NT2/D1 (cell line): ENCODE data around the gene ROBO3.

Experiments used
- YY1 ChIP-seq: IDR thresholded peaks from 2 replicates; pipeline ENCODE4 v1.6.1; 2011; ENCODE audit not compliant: insufficient read length, insufficient read depth
- ZNF274 ChIP-seq: IDR thresholded peaks from 2 replicates; pipeline ENCODE4 v1.6.1; 2011; ENCODE audit warnings: mild to moderate bottlenecking, low read depth, low read length

DNA sequence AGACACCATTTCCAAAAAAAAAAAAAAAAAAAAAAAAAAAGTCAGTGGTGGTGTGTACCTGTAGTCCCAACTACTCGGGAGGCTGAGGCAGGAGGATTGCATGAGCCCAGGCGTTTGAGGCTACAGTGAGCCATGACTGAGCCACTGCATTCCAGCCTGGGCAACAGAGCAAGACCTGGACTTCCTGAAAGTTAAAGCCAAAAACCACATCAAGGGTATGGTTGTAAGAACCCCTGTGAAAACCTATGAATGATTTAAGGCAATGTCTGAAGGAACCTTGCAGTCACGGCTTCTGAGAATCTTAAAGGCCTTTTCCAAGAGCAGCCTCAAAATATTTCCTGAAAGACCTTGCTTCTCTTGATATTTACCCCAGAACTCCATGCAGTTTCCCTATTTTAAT lies 34.5 kb upstream of the ROBO3 start:
- TF ChIP-seq YY1: no peak
- no peak for TF ChIP-seq ZNF274
